Occipital lobe (tissue), 2 donors: ENCODE measurements around the gene PBX1. TPM values are rescaled to one million over a fixed set of nuclear protein-coding genes. Genes with fewer than 3 reads are reported as not detected.

Experiments
- DNase-seq: peaks from one replicate; lab custom pipeline; 2025; lab: John Stamatoyannopoulos, UW
- total RNA-seq: library from RNA; depleted of rRNA; stranded (reverse); fragments of >200 nt; gene quantifications from one replicate; pipeline ENCODE4 v1.2.3, GENCODE V29; 2014

Gene PBX1
- total RNA-seq, 1 donor from 2014 or later, result 169 TPM

- DNase-seq, result no peak
Observed at GRCh38 chr1:164667600-164667999, 108.6 kb downstream of the PBX1 start.

GRCh38 chr1:164668491-164669400 lies 109.8 kb downstream of the PBX1 start:
- DNase-seq, result no peak

- no peak for DNase-seq
Observed at GRCh38 chr1:164670026-164670425, 111.0 kb downstream of the PBX1 start.

- no peak for DNase-seq
Observed at GRCh38 chr1:164670786-164671185, 111.8 kb downstream of the PBX1 start.

GRCh38 chr1:164671323-164671965 lies 112.5 kb downstream of the PBX1 start:
- no peak for DNase-seq

GRCh38 chr1:164671966-164672571 lies 113.1 kb downstream of the PBX1 start:
- no peak for DNase-seq

GRCh38 chr1:164672588-164672987 lies 113.6 kb downstream of the PBX1 start:
- no peak for DNase-seq

- no peak for DNase-seq
Observed at GRCh38 chr1:164673584-164674214, 114.7 kb downstream of the PBX1 start.

- no peak for DNase-seq
Observed at GRCh38 chr1:164675342-164675904, 116.4 kb downstream of the PBX1 start.

GRCh38 chr1:164678136-164678700 lies 119.2 kb downstream of the PBX1 start:
- DNase-seq, result no peak

GRCh38 chr1:164682570-164682969 lies 123.6 kb downstream of the PBX1 start:
- no peak for DNase-seq

GRCh38 chr1:164683235-164683634 lies 124.3 kb downstream of the PBX1 start:
- no peak for DNase-seq

- no peak for DNase-seq
Observed at GRCh38 chr1:164685266-164686035, 126.5 kb downstream of the PBX1 start.

GRCh38 chr1:164687777-164688176 lies 128.8 kb downstream of the PBX1 start:
- no peak for DNase-seq

GRCh38 chr1:164688791-164689190 lies 129.8 kb downstream of the PBX1 start:
- no peak for DNase-seq

- no peak for DNase-seq
Observed at GRCh38 chr1:164689672-164690511, 130.9 kb downstream of the PBX1 start.

- no peak for DNase-seq
Observed at GRCh38 chr1:164692420-164692819, 133.4 kb downstream of the PBX1 start.

- no peak for DNase-seq
Observed at GRCh38 chr1:164693564-164694359, 134.8 kb downstream of the PBX1 start.

- no peak for DNase-seq
Observed at GRCh38 chr1:164694505-164694904, 135.5 kb downstream of the PBX1 start.
